Activated B cell treated with CpG ODN at 0.5 μM for 24 hours (primary cell): ENCODE measurements around the gene FOXD2. TPM values are rescaled to one million over a fixed set of nuclear protein-coding genes. Genes with fewer than 3 reads are reported as not detected.

Experiments used
- ATAC-seq: fragments of 200-7000 bp; cut with Tn5 transposase; one replicate; pipeline ENCODE4 v1.10.0; 2021; ENCODE audit warnings: low read depth, mild to moderate bottlenecking, moderate library complexity
- CTCF ChIA-PET: fragments of 350-600 bp; sonication (Branson Sonifier 250); formaldehyde crosslinking; loops from one replicate; lab custom pipeline; 2021; ENCODE audit warnings: antibody characterized with exemption; lab: Charles Lee
- POLR2A ChIA-PET: fragments of 350-600 bp; sonication (Branson Sonifier 250); formaldehyde crosslinking; loops from one replicate; lab custom pipeline; 2021; ENCODE audit warnings: antibody characterized with exemption; lab: Charles Lee
- DNase-seq: peaks from one replicate; pipeline ENCODE4 v3.0.0; 2022
- H3K27ac Mint-ChIP-seq: one replicate; pipeline ENCODE4 v1.8.0; 2020; ENCODE audit warnings: mixed read lengths
- H3K27me3 Mint-ChIP-seq: one replicate; pipeline ENCODE4 v1.8.0; 2021; ENCODE audit warnings: mixed read lengths
- H3K36me3 Mint-ChIP-seq: one replicate; pipeline ENCODE4 v1.8.0; 2021; ENCODE audit warnings: low read depth, mixed read lengths
- H3K4me1 Mint-ChIP-seq: one replicate; pipeline ENCODE4 v1.8.0; 2021; ENCODE audit warnings: mixed read lengths
- H3K4me3 Mint-ChIP-seq: one replicate; pipeline ENCODE4 v1.8.0; 2020; ENCODE audit warnings: mild to moderate bottlenecking, mixed read lengths
- H3K9me3 Mint-ChIP-seq: one replicate; pipeline ENCODE4 v1.8.0; 2020; ENCODE audit warnings: mixed read lengths
- CTCF ChIP-seq: fragments of 200-600 bp; IDR thresholded peaks from one replicate; pipeline ENCODE4 v1.8.0; 2022; ENCODE audit warnings: antibody characterized with exemption, mild to moderate bottlenecking
- intact Hi-C: fragments of 100-400 bp; cut with micrococcal nuclease; formaldehyde crosslinking; loops from one replicate; pipeline ENCODE4 v1.15.1; 2024
- total RNA-seq: library from RNA; stranded (reverse); gene quantifications from 2 replicates; pipeline ENCODE4 v1.2.3, GENCODE V29; 2022

FOXD2 gene
- total RNA-seq = 0.10 and 0.20 TPM in 2 replicates

DNA sequence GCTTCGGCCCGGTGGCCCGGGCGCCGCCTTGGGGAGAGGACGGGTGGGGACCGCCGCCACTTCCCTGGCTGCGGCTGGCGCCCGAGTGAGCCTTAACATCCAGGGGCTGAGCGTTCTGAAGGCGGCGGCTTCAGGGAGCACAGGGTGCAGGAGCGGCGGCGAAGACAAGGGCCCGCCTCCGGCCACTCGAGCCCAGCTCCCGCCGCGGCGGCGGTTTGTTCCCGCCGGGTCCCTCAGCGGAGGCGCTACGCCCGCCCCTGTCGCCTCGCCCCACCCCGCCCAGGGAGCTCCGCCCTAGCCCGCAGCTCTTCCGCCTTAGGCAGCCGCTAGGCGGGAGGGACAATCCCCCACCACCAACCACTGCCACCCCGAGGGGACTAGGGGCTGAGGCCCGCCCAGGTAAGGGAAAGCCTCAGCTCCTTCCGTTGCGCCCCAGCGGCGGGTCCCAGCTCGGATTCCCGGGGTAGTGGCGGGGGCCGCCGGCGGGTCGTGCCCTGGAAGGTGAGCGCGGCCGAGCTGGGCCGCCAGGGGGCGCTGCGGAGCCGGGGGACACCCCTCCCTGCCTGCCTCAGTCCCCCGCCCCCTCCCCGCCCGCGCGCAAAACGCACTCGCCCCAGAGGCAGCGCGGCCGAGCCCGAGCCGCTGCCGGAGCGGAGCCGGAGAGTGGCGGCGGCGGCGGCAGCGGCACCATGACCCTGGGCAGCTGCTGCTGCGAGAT lies at the start of gene FOXD2:
Gene FOXD2, plus strand, starts transcription at position 598 of the 718 bp plus-strand sequence. Its CDS starts 92 bp downstream, at position 690.
- H3K4me3 Mint-ChIP-seq = peak within 1 kb of the TSS; percentile 88
- peaks cover 31% of the 10 kb centered on the region for H3K4me1 Mint-ChIP-seq
- intact Hi-C loops = loop anchor here (1.0 to 5.0 kb wide), 7 partner anchors 8 to 289 kb away; partner anchors contain the start of genes CMPK1, PDZK1IP1, STIL and TAL1
- peaks cover 25% of the 10 kb centered on the region for H3K27me3 Mint-ChIP-seq
- ChIA-PET CTCF (interaction anchor here (0.6 to 2.7 kb wide), 16 partner anchors 12 to 289 kb away, joined by 3 to 16 read pairs (median 4); partner anchors contain the start of genes CMPK1 and STIL), POLR2A (interaction anchor here (0.6 to 1.6 kb wide), 5 partner anchors 50 to 1305 kb away, joined by 3 to 7 read pairs (median 6); partner anchors contain the start of genes CMPK1, PIK3R3 and STIL)
- no peaks in the 10 kb centered on the region for H3K9me3 Mint-ChIP-seq
- ATAC-seq (peak; percentile 92), DNase-seq (peak; percentile 97)
- H3K36me3 Mint-ChIP-seq = no peaks in the 10 kb centered on the region
- peak within 1 kb of the TSS; percentile 70 for H3K27ac Mint-ChIP-seq
- TF ChIP-seq CTCF = peak; percentile 77

DNA sequence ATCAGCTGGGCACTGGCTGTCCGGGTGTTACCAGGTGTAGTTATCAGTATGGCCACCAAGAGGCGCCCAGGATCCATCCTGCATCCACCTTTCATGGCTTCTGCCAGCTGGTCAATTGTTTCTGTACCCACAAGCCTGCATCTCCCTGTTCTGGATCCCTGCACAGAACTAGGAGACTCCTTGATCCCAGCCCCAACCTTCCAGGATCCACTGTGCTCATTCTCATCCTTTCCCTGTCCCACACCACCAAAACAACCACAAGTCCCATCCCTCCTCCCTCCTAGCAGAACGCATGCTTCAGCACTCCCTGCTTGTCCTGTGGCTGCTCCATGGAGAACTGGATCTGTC lies 49.0 kb upstream of the FOXD2 start:
- Mint-ChIP-seq H3K36me3 (no peaks in the 10 kb centered on the region), H3K9me3 (no peaks in the 10 kb centered on the region), H3K4me3 (no peak overlapping the region), H3K27ac (no peak overlapping the region), H3K4me1 (no peaks in the 10 kb centered on the region), H3K27me3 (peaks cover 14% of the 10 kb centered on the region)
- ATAC-seq (no peak), DNase-seq (no peak)
- no peak for TF ChIP-seq CTCF
- intact Hi-C loops = loop anchor here (1.0 kb wide), 2 partner anchors 321 to 337 kb away; no protein-coding TSS in a partner anchor
- ChIA-PET POLR2A (interaction anchor here (1.5 to 1.6 kb wide), 2 partner anchors 49 to 337 kb away, joined by 4 to 5 read pairs; partner anchors contain the start of gene FOXD2), CTCF (interaction anchor here (1.0 to 5.2 kb wide), 6 partner anchors 8 to 366 kb away, joined by 3 to 42 read pairs (median 4); no protein-coding TSS in a partner anchor)

GRCh38 chr1:47389731-47390130 lies 48.1 kb upstream of the FOXD2 start:
- POLR2A ChIA-PET = interaction anchor here (0.6 kb wide), 1 partner anchor 118 kb away, joined by 3 read pairs; no protein-coding TSS in a partner anchor
- no peaks in the 10 kb centered on the region for H3K9me3 Mint-ChIP-seq
- H3K27ac Mint-ChIP-seq = no peak overlapping the region
- no peaks in the 10 kb centered on the region for H3K36me3 Mint-ChIP-seq
- intact Hi-C loops = no loop called here
- no peak for DNase-seq
- peaks cover 20% of the 10 kb centered on the region for H3K27me3 Mint-ChIP-seq
- CTCF ChIA-PET = interaction anchor here (1.3 to 5.2 kb wide), 4 partner anchors 9 to 364 kb away, joined by 3 to 42 read pairs (median 7); no protein-coding TSS in a partner anchor
- H3K4me1 Mint-ChIP-seq = no peaks in the 10 kb centered on the region
- ATAC-seq = no peak
- TF ChIP-seq CTCF = no peak
- H3K4me3 Mint-ChIP-seq = no peak overlapping the region

- no peak for TF ChIP-seq CTCF
- no peaks in the 10 kb centered on the region for H3K4me1 Mint-ChIP-seq
- ATAC-seq (no peak), DNase-seq (no peak)
- H3K9me3 Mint-ChIP-seq = no peaks in the 10 kb centered on the region
- H3K4me3 Mint-ChIP-seq = no peak overlapping the region
- no peaks in the 10 kb centered on the region for H3K36me3 Mint-ChIP-seq
- H3K27me3 Mint-ChIP-seq = peaks cover 20% of the 10 kb centered on the region
- CTCF ChIA-PET = interaction anchor here (5.2 kb wide), 1 partner anchor 335 kb away, joined by 42 read pairs; no protein-coding TSS in a partner anchor
- POLR2A ChIA-PET = interaction anchor here (0.6 kb wide), 2 partner anchors 9 to 26 kb away, joined by 3 to 4 read pairs; no protein-coding TSS in a partner anchor
- intact Hi-C loops = no loop called here
- no peak overlapping the region for H3K27ac Mint-ChIP-seq
Observed at GRCh38 chr1:47390843-47391242, 47.0 kb upstream of the FOXD2 start.

GRCh38 chr1:47393141-47393540 lies 44.7 kb upstream of the FOXD2 start:
- POLR2A ChIA-PET = no interaction called here
- H3K4me3 Mint-ChIP-seq = no peak overlapping the region

More at GRCh38 chr1:47393141-47393540, 44.7 kb upstream of the FOXD2 start:
- no peak for DNase-seq
- CTCF ChIA-PET = no interaction called here
- Mint-ChIP-seq H3K4me1 (no peaks in the 10 kb centered on the region), H3K27me3 (peaks cover 30% of the 10 kb centered on the region), H3K27ac (no peak overlapping the region), H3K9me3 (no peaks in the 10 kb centered on the region), H3K36me3 (no peaks in the 10 kb centered on the region)
- TF ChIP-seq CTCF = no peak
- ATAC-seq = no peak
- intact Hi-C loops = no loop called here
